ENCODE results near the gene MCEE. TPM values are rescaled to one million over a fixed set of nuclear protein-coding genes. Genes with fewer than 3 reads are reported as not detected.

The MCEE gene
- total and polyA plus RNA-seq, 4 donors: 13.1 to 57.6 (median 23.9) TPM

DNA sequence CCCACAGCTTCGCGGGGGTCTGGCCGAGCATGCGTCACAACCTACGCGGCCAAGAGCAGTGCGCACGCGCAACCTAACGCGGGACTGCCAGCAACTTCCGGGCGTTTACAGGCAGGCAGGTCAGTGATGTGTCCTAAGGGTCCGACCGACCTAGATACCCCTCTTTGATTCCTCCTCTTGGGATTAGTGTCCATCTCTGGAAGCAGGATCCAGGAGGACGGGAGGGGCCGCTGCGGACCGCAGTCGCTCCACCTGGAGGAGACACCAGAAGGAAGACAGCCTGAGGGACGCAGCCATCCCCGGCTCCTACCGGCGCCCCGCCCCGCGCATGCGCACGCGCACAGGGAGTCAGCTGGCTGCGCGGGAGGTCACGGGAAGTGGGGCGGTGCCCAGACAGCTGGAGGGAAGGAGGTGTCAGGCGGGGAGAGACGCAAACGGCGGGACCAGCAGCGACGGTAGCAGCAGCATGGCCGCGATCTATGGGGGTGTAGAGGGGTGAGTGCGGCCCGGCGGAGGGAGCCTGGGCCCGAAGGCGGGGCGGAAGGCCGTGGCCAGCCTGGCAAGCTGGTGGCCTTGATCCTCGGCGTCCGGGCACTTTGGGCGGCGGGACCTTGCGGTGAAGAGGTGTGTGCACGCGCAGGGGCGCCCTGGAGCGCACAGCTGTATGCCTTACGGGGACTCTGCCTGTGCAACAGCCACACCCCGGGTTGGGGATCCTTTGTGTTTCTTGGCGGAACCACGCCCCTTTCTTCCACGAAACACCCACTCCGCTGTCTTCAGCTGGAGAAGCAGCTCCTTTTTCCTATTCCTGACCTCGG is 61.6 kb downstream of the MCEE start, which contains the start of gene NAGK:
NAGK (plus strand) TSS at position 431 of the 818 bp plus-strand sequence; CDS start at position 467, 36 bp downstream.
- WGBS: under 1% methylated on average over 66 of the region's 66 CpGs
- Histone ChIP-seq H3K9me3 (ENCODE audit: control insufficient read depth in 4 of 4, low read length in 3 of 4) (no peaks in the 10 kb centered on the region), H3K36me3 (ENCODE audit: control insufficient read depth in 4 of 4, insufficient read depth in 3 of 4, low read depth in 1 of 4, low read length in 3 of 4) (peaks cover 0 to 7% (median 4%) of the 10 kb centered on the region in 4 donors), H3K4me3 (ENCODE audit: low read depth in 1 of 3, low read length in 3 of 3) (peak within 1 kb of the TSS; percentile 68 to 90 (median 83)), H3K27me3 (ENCODE audit: control insufficient read depth in 4 of 4, insufficient read depth in 4 of 4, low read length in 3 of 4) (no peaks in the 10 kb centered on the region), H3K27ac (ENCODE audit: low read depth in 1 of 2, low read length in 2 of 2) (peak within 1 kb of the TSS; percentile 92 to 99), H3K4me1 (ENCODE audit: control insufficient read depth in 4 of 4, insufficient read depth in 4 of 4, low read length in 3 of 4) (peaks cover 0 to 29% (median 15%) of the 10 kb centered on the region in 4 donors), H3K9ac (ENCODE audit: low read depth in 1 of 2, low read length in 2 of 2) (peak within 1 kb of the TSS; percentile 96 to 99)
- DNase-seq (ENCODE audit: low spot score): peak; percentile 97
- TF ChIP-seq REST (IDR thresholded peaks at IDR 0.05): peak; percentile 57
- peak; percentile 95 for TF ChIP-seq YY1 (IDR thresholded peaks at IDR 0.05)
- TF ChIP-seq, protein P1, sequence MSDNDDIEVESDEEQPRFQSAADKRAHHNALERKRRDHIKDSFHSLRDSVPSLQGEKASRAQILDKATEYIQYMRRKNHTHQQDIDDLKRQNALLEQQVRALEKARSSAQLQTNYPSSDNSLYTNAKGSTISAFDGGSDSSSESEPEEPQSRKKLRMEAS (IDR thresholded peaks at IDR 0.05): peak; percentile 44
- TF ChIP-seq JUND (IDR thresholded peaks at IDR 0.05): peak in 1 of 2 donors; percentile 54
- TF ChIP-seq EGR1 (IDR thresholded peaks at IDR 0.05; ENCODE audit: low read depth in 2 of 2): no peak
- peak; percentile 33 for TF ChIP-seq NR2F2 (IDR thresholded peaks at IDR 0.05)
- TF ChIP-seq HNF4G (IDR thresholded peaks at IDR 0.05): no peak
- TF ChIP-seq FOXA1 (IDR thresholded peaks at IDR 0.05): peak; percentile 45
- TF ChIP-seq GABPA (IDR thresholded peaks at IDR 0.05 in 1 of 2, conservative IDR thresholded peaks at IDR 0.05 in 1 of 2): peak in 1 of 2 donors; percentile 85
- TF ChIP-seq SP1 (IDR thresholded peaks at IDR 0.05): peak; percentile 50
- TF ChIP-seq RAD21 (IDR thresholded peaks at IDR 0.05): peak; percentile 3 to 16
- TF ChIP-seq RXRA (IDR thresholded peaks at IDR 0.05): peak; percentile 27 to 42
- no peak for TF ChIP-seq CTCF (IDR thresholded peaks at IDR 0.05; ENCODE audit: low read depth, low read length, missing input control)
- TF ChIP-seq HNF4A (conservative IDR thresholded peaks at IDR 0.05): no peak
- TF ChIP-seq TAF1 (conservative IDR thresholded peaks at IDR 0.05): peak; percentile 54
- TF ChIP-seq, protein P2, sequence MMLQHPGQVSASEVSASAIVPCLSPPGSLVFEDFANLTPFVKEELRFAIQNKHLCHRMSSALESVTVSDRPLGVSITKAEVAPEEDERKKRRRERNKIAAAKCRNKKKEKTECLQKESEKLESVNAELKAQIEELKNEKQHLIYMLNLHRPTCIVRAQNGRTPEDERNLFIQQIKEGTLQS (IDR thresholded peaks at IDR 0.05): no peak
- TF ChIP-seq ZBTB33 (IDR thresholded peaks at IDR 0.05): peak; percentile 85
- peak; percentile 7 for TF ChIP-seq FOXA2 (IDR thresholded peaks at IDR 0.05)

Data from liver (tissue), 9 donors.